Stimulated activated CD4-positive, alpha-beta T cell treated with anti-CD3 and anti-CD28 coated beads, Interleukin-1b, Interleukin-23, amount 100 ng/mL, for 4 hours (primary cell): ENCODE data around the gene TMEM131L.

Experiments used
- DNase-seq, 2 donors: peaks; one replicate each; pipeline ENCODE4 v3.0.0-alpha.2; 2020; ENCODE audit warnings: low read depth in 2 of 2

The TMEM131L gene

GRCh38 chr4:153472122-153473037, 6.2 kb downstream of the TMEM131L start:
- DNase-seq: no peak

GRCh38 chr4:153474251-153474650, 8.1 kb downstream of the TMEM131L start:
- DNase-seq: no peak

- no peak for DNase-seq
Measured at GRCh38 chr4:153476829-153477574, 10.8 kb downstream of the TMEM131L start.

GRCh38 chr4:153479101-153479500, 12.9 kb downstream of the TMEM131L start:
- DNase-seq: no peak

- DNase-seq: no peak
Measured at GRCh38 chr4:153480704-153481103, 14.5 kb downstream of the TMEM131L start.

- DNase-seq: no peak
Measured at GRCh38 chr4:153481478-153481877, 15.3 kb downstream of the TMEM131L start.

- DNase-seq: no peak
Measured at GRCh38 chr4:153483432-153484418, 17.6 kb downstream of the TMEM131L start.

GRCh38 chr4:153485359-153485758, 19.2 kb downstream of the TMEM131L start:
- no peak for DNase-seq

- no peak for DNase-seq
Measured at GRCh38 chr4:153485860-153486259, 19.7 kb downstream of the TMEM131L start.

GRCh38 chr4:153486281-153487151, 20.4 kb downstream of the TMEM131L start:
- no peak for DNase-seq

GRCh38 chr4:153488006-153488891, 22.1 kb downstream of the TMEM131L start:
- DNase-seq: peak; percentile 63 to 67

- DNase-seq: no peak
Measured at GRCh38 chr4:153489856-153490558, 23.8 kb downstream of the TMEM131L start.

GRCh38 chr4:153490985-153491483, 24.9 kb downstream of the TMEM131L start:
- DNase-seq: no peak

- no peak for DNase-seq
Measured at GRCh38 chr4:153494562-153494961, 28.4 kb downstream of the TMEM131L start.

- no peak for DNase-seq
Measured at GRCh38 chr4:153495480-153496193, 29.5 kb downstream of the TMEM131L start.

GRCh38 chr4:153497091-153497531, 31.0 kb downstream of the TMEM131L start:
- DNase-seq: peak in 1 of 2 donors; percentile 57

GRCh38 chr4:153497988-153498967, 32.1 kb downstream of the TMEM131L start:
- DNase-seq: no peak
